H9 (cell line): ENCODE measurements around the gene SLC25A27. TPM values are rescaled to one million over a fixed set of nuclear protein-coding genes. Genes with fewer than 3 reads are reported as not detected.

Experiments
- DNase-seq: peaks from one replicate; pipeline ENCODE4 v3.0.0-alpha.2; 2017
- H2AFZ ChIP-seq: one replicate; pipeline ENCODE4 v1.6.1; 2013; ENCODE audit warnings: mild to moderate bottlenecking, low read length, control low read depth, moderate library complexity
- H2AK5ac ChIP-seq: 2 replicates; pipeline ENCODE4 v1.6.1; 2013; ENCODE audit warnings: low read length, control low read depth, mixed read lengths; ENCODE audit not compliant: insufficient read length
- H2BK120ac ChIP-seq: one replicate; pipeline ENCODE4 v1.6.1; 2013; ENCODE audit warnings: low read depth, mild to moderate bottlenecking, low read length, control low read depth, inconsistent platforms; ENCODE audit not compliant: poor library complexity, severe bottlenecking
- H2BK12ac ChIP-seq: 2 replicates; pipeline ENCODE4 v1.6.1; 2013; ENCODE audit warnings: low read length, control low read depth, mixed read lengths, low read depth; ENCODE audit not compliant: insufficient read length
- H2BK15ac ChIP-seq: 2 replicates; pipeline ENCODE4 v1.6.1; 2013; ENCODE audit warnings: low read depth, low read length, control low read depth
- H2BK20ac ChIP-seq: one replicate; pipeline ENCODE4 v1.6.1; 2013; ENCODE audit warnings: low read depth, mild to moderate bottlenecking, low read length, control low read depth, inconsistent platforms; ENCODE audit not compliant: poor library complexity, severe bottlenecking
- H2BK5ac ChIP-seq: 2 replicates; pipeline ENCODE4 v1.6.1; 2013; ENCODE audit warnings: low read length, control low read depth, mixed read lengths; ENCODE audit not compliant: insufficient read length
- H3K14ac ChIP-seq: 2 replicates; pipeline ENCODE4 v1.6.1; 2013; ENCODE audit warnings: low read length, control low read depth; ENCODE audit not compliant: insufficient read depth
- H3K18ac ChIP-seq: 2 replicates; pipeline ENCODE4 v1.6.1; 2013; ENCODE audit warnings: low read depth, mild to moderate bottlenecking, mixed read lengths, low read length, control low read depth; ENCODE audit not compliant: insufficient read length
- H3K23ac ChIP-seq: 2 replicates; pipeline ENCODE4 v1.6.1; 2013; ENCODE audit warnings: low read length, control low read depth, mixed read lengths, low read depth; ENCODE audit not compliant: insufficient read length
- H3K23me2 ChIP-seq: 2 replicates; pipeline ENCODE4 v1.6.1; 2013; ENCODE audit warnings: low read depth, mild to moderate bottlenecking, mixed read lengths, low read length, control low read depth; ENCODE audit not compliant: insufficient read length, poor library complexity, severe bottlenecking
- H3K27ac ChIP-seq: 2 replicates; pipeline ENCODE4 v1.5.1; 2013; ENCODE audit warnings: low read length, control low read depth, mixed read lengths, low read depth; ENCODE audit not compliant: insufficient read length
- H3K27me3 ChIP-seq: 2 replicates; pipeline ENCODE4 v1.6.1; 2013; ENCODE audit warnings: low read length, control low read depth, inconsistent platforms; ENCODE audit not compliant: insufficient read depth
- H3K4ac ChIP-seq: 2 replicates; pipeline ENCODE4 v1.6.1; 2013; ENCODE audit warnings: low read depth, mild to moderate bottlenecking, control low read depth, inconsistent platforms, low read length, moderate library complexity
- H3K4me1 ChIP-seq: 2 replicates; pipeline ENCODE4 v1.6.1; 2013; ENCODE audit warnings: low read length, control low read depth, inconsistent platforms; ENCODE audit not compliant: insufficient read depth
- H3K4me2 ChIP-seq: 2 replicates; pipeline ENCODE4 v1.6.1; 2013; ENCODE audit warnings: low read length, control low read depth, mixed read lengths; ENCODE audit not compliant: insufficient read length, insufficient read depth
- H3K56ac ChIP-seq: 2 replicates; pipeline ENCODE4 v1.6.1; 2013; ENCODE audit warnings: low read depth, mild to moderate bottlenecking, mixed read lengths, low read length, control low read depth; ENCODE audit not compliant: insufficient read length
- H3K79me1 ChIP-seq: 2 replicates; pipeline ENCODE4 v1.6.1; 2013; ENCODE audit warnings: low read depth, mild to moderate bottlenecking, moderate library complexity, low read length, control low read depth, inconsistent platforms; ENCODE audit not compliant: insufficient read depth, poor library complexity, severe bottlenecking
- H3K79me2 ChIP-seq: 2 replicates; pipeline ENCODE4 v1.6.1; 2013; ENCODE audit warnings: low read length, control low read depth, inconsistent platforms; ENCODE audit not compliant: insufficient read depth
- H3K9ac ChIP-seq: 2 replicates; pipeline ENCODE4 v1.6.1; 2013; ENCODE audit warnings: low read length, control low read depth, mixed read lengths; ENCODE audit not compliant: insufficient read length; ENCODE audit errors: extremely low read depth
- H3K9me3 ChIP-seq: one replicate; pipeline ENCODE4 v1.6.1; 2013; ENCODE audit warnings: low read depth, low read length, inconsistent platforms; ENCODE audit not compliant: control insufficient read depth
- H3T11ph ChIP-seq: one replicate; pipeline ENCODE4 v1.6.1; 2013; ENCODE audit warnings: mild to moderate bottlenecking, low read length, control low read depth, inconsistent platforms
- H4K20me1 ChIP-seq: one replicate; pipeline ENCODE4 v1.6.1; 2013; ENCODE audit not compliant: control insufficient read depth, insufficient read length, insufficient read depth
- H4K5ac ChIP-seq: 2 replicates; pipeline ENCODE4 v1.6.1; 2013; ENCODE audit warnings: low read depth, mild to moderate bottlenecking, mixed read lengths, low read length, control low read depth; ENCODE audit not compliant: insufficient read length
- H4K8ac ChIP-seq: replicated peaks from 2 replicates; pipeline ENCODE4 v1.6.1; 2013; ENCODE audit warnings: low read length, control low read depth, mixed read lengths, low read depth; ENCODE audit not compliant: insufficient read length
- H4K91ac ChIP-seq: 2 replicates; pipeline ENCODE4 v1.6.1; 2013; ENCODE audit warnings: low read depth, mild to moderate bottlenecking, moderate library complexity, mixed read lengths, low read length, control low read depth; ENCODE audit not compliant: insufficient read length
- H3K27ac Mint-ChIP-seq, 3 experiments: 2 replicates in 2 of 3; 3 replicates in 1 of 3; pipeline ENCODE4 v1.8.0; 2020 to 2021; ENCODE audit warnings: mixed read lengths in 3 of 3, mild to moderate bottlenecking in 1 of 3, moderate library complexity in 1 of 3
- H3K27me3 Mint-ChIP-seq: 2 replicates; pipeline ENCODE4 v1.8.0; 2021; ENCODE audit warnings: low read depth, mild to moderate bottlenecking, moderate library complexity, mixed read lengths
- H3K36me3 Mint-ChIP-seq, 3 experiments: 2 replicates in 2 of 3; 3 replicates in 1 of 3; pipeline ENCODE4 v1.8.0; 2020 to 2021; ENCODE audit warnings: low read depth in 3 of 3, mixed read lengths in 3 of 3; ENCODE audit not compliant: insufficient read depth in 1 of 3
- H3K4me1 Mint-ChIP-seq, 2 experiments: 2 replicates each; pipeline ENCODE4 v1.8.0; 2020; ENCODE audit warnings: mixed read lengths in 2 of 2
- H3K4me3 Mint-ChIP-seq, 2 experiments: 2 replicates in 1 of 2; 3 replicates in 1 of 2; pipeline ENCODE4 v1.8.0; 2020 to 2021; ENCODE audit warnings: mild to moderate bottlenecking in 2 of 2, mixed read lengths in 2 of 2, moderate library complexity in 1 of 2
- H3K9me3 Mint-ChIP-seq, 2 experiments: 2 replicates in 1 of 2; 3 replicates in 1 of 2; pipeline ENCODE4 v1.8.0; 2020; ENCODE audit warnings: mild to moderate bottlenecking in 2 of 2, mixed read lengths in 2 of 2, moderate library complexity in 1 of 2
- WGBS: extraction: QIAGEN DNeasy Blood & Tissue Kit; methylation state at CpG from one replicate; pipeline ENCODE4 v1.1.7; 2013; ENCODE audit warnings: missing lambda C conversion rate, low lambda C conversion rate, mixed read lengths; ENCODE audit not compliant: insufficient read length; ENCODE audit errors: extremely low coverage; 5-methylcytosine and 5-hydroxymethylcytosine counted together
- total RNA-seq: library from RNA; stranded (reverse); gene quantifications from 2 replicates; pipeline ENCODE4 v1.2.1, GENCODE V29; 2021
- TF ChIP-seq, protein P1 (sequence below): fragments of 200-600 bp; sonication (generic); conservative IDR thresholded peaks from 3 replicates; pipeline ENCODE4 v1.8.0; 2021; ENCODE audit warnings: antibody characterized with exemption, mild to moderate bottlenecking

Gene SLC25A27
- total RNA-seq, 1 experiment from 2014 or later, result 5.1 TPM

- Histone ChIP-seq H3K4me1 (no peaks in the 10 kb centered on the region), H2BK20ac (no peak overlapping the region), H2BK120ac (no peak overlapping the region), H3K23me2 (no peaks in the 10 kb centered on the region), H2BK12ac (no peak overlapping the region), H3K4me2 (no peak overlapping the region), H3K56ac (no peak overlapping the region), H3K4ac (no peak overlapping the region), H3T11ph (no peak overlapping the region), H3K79me2 (no peaks in the 10 kb centered on the region), H3K27me3 (no peaks in the 10 kb centered on the region), H2BK5ac (no peak overlapping the region), H2AK5ac (no peak overlapping the region), H4K20me1 (no peaks in the 10 kb centered on the region), H2AFZ (no peak overlapping the region), H2BK15ac (no peak overlapping the region), H3K14ac (no peak overlapping the region), H3K18ac (no peak overlapping the region), H4K5ac (no peak overlapping the region), H3K79me1 (no peaks in the 10 kb centered on the region), H3K9ac (no peak overlapping the region), H4K91ac (no peak overlapping the region), H3K23ac (no peak overlapping the region), H3K27ac (no peak overlapping the region), H4K8ac (no peak overlapping the region), H3K9me3 (no peaks in the 10 kb centered on the region)
- no peaks in the 10 kb centered on the region for H3K36me3 Mint-ChIP-seq
- no peak overlapping the region for H3K4me3 Mint-ChIP-seq
- peaks cover 2% of the 10 kb centered on the region; the same call in 1 of the 2 replicates for H3K27me3 Mint-ChIP-seq
- no peaks in the 10 kb centered on the region for H3K4me1 Mint-ChIP-seq
- no CpG with 5 or more reads among the region's 85 CpGs for WGBS
- peak; percentile 36 for DNase-seq
- TF ChIP-seq, protein P1, sequence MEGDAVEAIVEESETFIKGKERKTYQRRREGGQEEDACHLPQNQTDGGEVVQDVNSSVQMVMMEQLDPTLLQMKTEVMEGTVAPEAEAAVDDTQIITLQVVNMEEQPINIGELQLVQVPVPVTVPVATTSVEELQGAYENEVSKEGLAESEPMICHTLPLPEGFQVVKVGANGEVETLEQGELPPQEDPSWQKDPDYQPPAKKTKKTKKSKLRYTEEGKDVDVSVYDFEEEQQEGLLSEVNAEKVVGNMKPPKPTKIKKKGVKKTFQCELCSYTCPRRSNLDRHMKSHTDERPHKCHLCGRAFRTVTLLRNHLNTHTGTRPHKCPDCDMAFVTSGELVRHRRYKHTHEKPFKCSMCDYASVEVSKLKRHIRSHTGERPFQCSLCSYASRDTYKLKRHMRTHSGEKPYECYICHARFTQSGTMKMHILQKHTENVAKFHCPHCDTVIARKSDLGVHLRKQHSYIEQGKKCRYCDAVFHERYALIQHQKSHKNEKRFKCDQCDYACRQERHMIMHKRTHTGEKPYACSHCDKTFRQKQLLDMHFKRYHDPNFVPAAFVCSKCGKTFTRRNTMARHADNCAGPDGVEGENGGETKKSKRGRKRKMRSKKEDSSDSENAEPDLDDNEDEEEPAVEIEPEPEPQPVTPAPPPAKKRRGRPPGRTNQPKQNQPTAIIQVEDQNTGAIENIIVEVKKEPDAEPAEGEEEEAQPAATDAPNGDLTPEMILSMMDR, result no peak
- H3K27ac Mint-ChIP-seq, result no peak overlapping the region
- no peaks in the 10 kb centered on the region for H3K9me3 Mint-ChIP-seq
These were observed 35.6 kb downstream of the SLC25A27 start for GRCh38 chr6:46688117-46688965.
